ENCODE data around the gene ZBTB42. TPM values are rescaled to one million over a fixed set of nuclear protein-coding genes. Genes with fewer than 3 reads are reported as not detected.

The ZBTB42 gene
- total RNA-seq, 1 donor: 2.9 TPM

- H3K4me3 ChIP-seq (ENCODE audit: low read length): no peak overlapping the region
- H3K9me3 ChIP-seq (ENCODE audit: low read depth, low read length): no peaks in the 10 kb centered on the region
- no peaks in the 10 kb centered on the region for H3K4me1 ChIP-seq (ENCODE audit: insufficient read depth, low read length)
- no peaks in the 10 kb centered on the region for H3K27me3 ChIP-seq (ENCODE audit: insufficient read depth, low read length)
These were observed 25.8 kb upstream of the ZBTB42 start for GRCh38 chr14:104775073-104775489.

- Histone ChIP-seq H3K9me3 (ENCODE audit: low read depth, low read length) (no peaks in the 10 kb centered on the region), H3K4me1 (ENCODE audit: insufficient read depth, low read length) (no peaks in the 10 kb centered on the region), H3K4me3 (ENCODE audit: low read length) (no peak overlapping the region), H3K27me3 (ENCODE audit: insufficient read depth, low read length) (no peaks in the 10 kb centered on the region)
These were observed 24.4 kb upstream of the ZBTB42 start for GRCh38 chr14:104776481-104776880.

DNA sequence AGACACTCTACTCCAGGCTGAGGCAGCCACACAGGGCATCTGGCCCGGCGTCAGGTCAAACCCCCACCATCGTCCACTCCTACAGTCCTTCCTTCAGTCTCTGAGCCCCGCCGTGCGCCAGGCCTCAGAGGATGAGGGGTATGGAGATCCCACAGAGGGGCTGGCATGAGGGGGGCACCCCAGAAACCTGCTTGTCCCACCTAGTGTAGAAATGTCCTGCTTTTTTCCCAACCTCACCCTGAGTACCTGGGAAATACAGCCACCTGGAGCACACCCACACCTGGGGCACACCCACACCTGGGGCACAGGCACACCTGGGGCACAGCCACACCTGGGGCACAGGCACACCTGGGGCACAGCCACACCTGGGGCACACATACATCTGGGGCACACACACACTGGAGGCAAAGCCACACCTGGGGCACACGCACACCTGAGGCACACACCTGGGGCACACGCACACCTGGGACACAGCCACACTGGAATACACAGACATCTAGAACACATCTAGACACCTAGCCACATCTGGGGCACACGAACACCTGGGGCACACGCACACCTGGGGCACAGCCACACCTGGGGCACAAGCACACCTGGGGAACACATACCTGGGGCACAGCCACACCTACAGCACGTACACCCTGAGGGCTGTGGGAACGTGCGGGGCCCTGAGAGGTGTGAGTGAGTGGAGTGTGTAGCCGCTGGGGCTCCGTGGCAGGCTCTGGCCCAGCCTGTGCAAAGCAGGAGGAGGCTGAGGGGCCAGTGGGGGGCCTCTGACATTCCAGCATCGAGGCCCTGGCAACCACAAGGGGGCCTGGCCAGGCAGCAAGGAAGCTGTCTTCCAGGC, 23.7 kb upstream of the ZBTB42 start:
- H3K4me3 ChIP-seq (ENCODE audit: low read length): no peak overlapping the region
- H3K9me3 ChIP-seq (ENCODE audit: low read depth, low read length): no peaks in the 10 kb centered on the region
- H3K4me1 ChIP-seq (ENCODE audit: insufficient read depth, low read length): no peaks in the 10 kb centered on the region
- no peaks in the 10 kb centered on the region for H3K27me3 ChIP-seq (ENCODE audit: insufficient read depth, low read length)

DNA sequence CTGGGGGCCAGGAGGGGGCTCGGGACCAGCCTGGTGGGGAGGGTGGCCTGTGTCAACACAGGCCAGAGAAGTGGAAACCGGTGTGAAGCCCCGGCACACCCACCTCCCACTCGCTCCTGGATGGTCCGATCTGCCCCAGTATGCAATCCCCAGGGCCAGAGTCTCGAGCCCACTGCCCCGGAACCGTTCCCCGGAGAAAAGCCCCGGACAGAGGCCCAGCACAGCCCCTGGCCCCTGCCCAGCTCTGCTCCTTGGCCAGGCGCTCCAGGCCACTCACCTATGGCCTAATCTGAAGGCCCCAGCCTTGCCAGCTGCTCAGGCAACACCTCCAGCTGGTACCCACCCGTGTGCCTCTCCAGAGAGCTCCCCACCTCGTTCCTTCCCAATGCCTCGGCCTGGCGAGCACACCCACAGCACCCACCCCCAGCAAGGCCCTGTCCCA, 23.1 kb upstream of the ZBTB42 start:
- H3K4me1 ChIP-seq (ENCODE audit: insufficient read depth, low read length): no peaks in the 10 kb centered on the region
- H3K27me3 ChIP-seq (ENCODE audit: insufficient read depth, low read length): no peaks in the 10 kb centered on the region
- no peak overlapping the region for H3K4me3 ChIP-seq (ENCODE audit: low read length)
- H3K9me3 ChIP-seq (ENCODE audit: low read depth, low read length): no peaks in the 10 kb centered on the region

- H3K4me1 ChIP-seq (ENCODE audit: insufficient read depth, low read length): no peaks in the 10 kb centered on the region
These were observed 22.1 kb upstream of the ZBTB42 start for GRCh38 chr14:104778694-104779331.

DNA sequence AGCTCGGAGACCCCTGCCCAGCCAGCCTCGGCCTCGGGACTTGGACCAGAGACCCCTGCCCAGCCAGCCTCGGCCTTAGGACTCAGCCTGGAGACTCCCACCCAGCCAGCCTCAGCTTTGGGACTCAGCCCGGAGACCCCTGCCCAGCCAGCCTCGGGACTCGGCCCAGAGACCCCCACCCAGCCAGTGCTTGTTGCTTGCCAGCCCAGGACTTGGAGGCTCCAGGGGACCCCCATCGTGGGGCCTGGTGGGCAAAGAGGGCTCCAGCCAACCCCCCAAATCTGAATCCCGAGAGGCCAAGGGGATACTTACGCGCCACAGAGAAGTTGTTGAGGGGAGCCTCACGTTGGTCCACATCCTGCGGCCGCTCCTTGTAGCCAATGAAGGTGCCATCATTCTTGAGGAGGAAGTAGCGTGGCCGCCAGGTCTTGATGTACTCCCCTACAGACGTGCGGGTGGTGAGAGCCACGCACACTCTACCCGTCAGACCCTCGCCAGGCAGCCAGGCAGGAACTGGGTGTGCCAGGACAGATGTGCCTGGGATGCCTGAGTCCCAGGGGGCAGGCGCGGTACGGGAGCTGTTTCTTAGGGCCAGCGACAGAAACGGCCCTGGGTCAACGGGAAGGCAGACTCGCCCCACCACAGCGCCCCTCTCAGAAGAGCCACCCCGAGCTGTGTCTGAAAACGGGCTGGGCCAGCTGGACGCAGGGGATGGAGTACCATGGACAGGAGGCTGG, 21.0 kb upstream of the ZBTB42 start:
- Histone ChIP-seq H3K27me3 (ENCODE audit: insufficient read depth, low read length) (no peaks in the 10 kb centered on the region), H3K9me3 (ENCODE audit: low read depth, low read length) (no peaks in the 10 kb centered on the region), H3K4me1 (ENCODE audit: insufficient read depth, low read length) (no peaks in the 10 kb centered on the region), H3K4me3 (ENCODE audit: low read length) (no peak overlapping the region)

More at GRCh38 chr14:104778694-104779331, 22.1 kb upstream of the ZBTB42 start:
- H3K9me3 ChIP-seq (ENCODE audit: low read depth, low read length): no peaks in the 10 kb centered on the region
- H3K27me3 ChIP-seq (ENCODE audit: insufficient read depth, low read length): no peaks in the 10 kb centered on the region
- no peak overlapping the region for H3K4me3 ChIP-seq (ENCODE audit: low read length)

GRCh38 chr14:104780513-104781030, 20.3 kb upstream of the ZBTB42 start:
- Histone ChIP-seq H3K9me3 (ENCODE audit: low read depth, low read length) (no peaks in the 10 kb centered on the region), H3K4me3 (ENCODE audit: low read length) (no peak overlapping the region), H3K4me1 (ENCODE audit: insufficient read depth, low read length) (no peaks in the 10 kb centered on the region), H3K27me3 (ENCODE audit: insufficient read depth, low read length) (no peaks in the 10 kb centered on the region)

GRCh38 chr14:104781271-104782077, 19.4 kb upstream of the ZBTB42 start:
- Histone ChIP-seq H3K9me3 (ENCODE audit: low read depth, low read length) (no peaks in the 10 kb centered on the region), H3K4me3 (ENCODE audit: low read length) (no peak overlapping the region), H3K27me3 (ENCODE audit: insufficient read depth, low read length) (no peaks in the 10 kb centered on the region), H3K4me1 (ENCODE audit: insufficient read depth, low read length) (peaks cover 6% of the 10 kb centered on the region)

GRCh38 chr14:104782086-104782807, 18.7 kb upstream of the ZBTB42 start:
- Histone ChIP-seq H3K27me3 (ENCODE audit: insufficient read depth, low read length) (no peaks in the 10 kb centered on the region), H3K9me3 (ENCODE audit: low read depth, low read length) (no peaks in the 10 kb centered on the region), H3K4me3 (ENCODE audit: low read length) (no peak overlapping the region), H3K4me1 (ENCODE audit: insufficient read depth, low read length) (peaks cover 14% of the 10 kb centered on the region)

GRCh38 chr14:104782808-104783139, 18.1 kb upstream of the ZBTB42 start:
- Histone ChIP-seq H3K4me3 (ENCODE audit: low read length) (no peak overlapping the region), H3K27me3 (ENCODE audit: insufficient read depth, low read length) (no peaks in the 10 kb centered on the region), H3K9me3 (ENCODE audit: low read depth, low read length) (no peaks in the 10 kb centered on the region), H3K4me1 (ENCODE audit: insufficient read depth, low read length) (peaks cover 19% of the 10 kb centered on the region)

GRCh38 chr14:104783484-104784217, 17.2 kb upstream of the ZBTB42 start:
- H3K27me3 ChIP-seq (ENCODE audit: insufficient read depth, low read length): no peaks in the 10 kb centered on the region
- no peaks in the 10 kb centered on the region for H3K9me3 ChIP-seq (ENCODE audit: low read depth, low read length)
- H3K4me1 ChIP-seq (ENCODE audit: insufficient read depth, low read length): peaks cover 28% of the 10 kb centered on the region
- no peak overlapping the region for H3K4me3 ChIP-seq (ENCODE audit: low read length)

DNA sequence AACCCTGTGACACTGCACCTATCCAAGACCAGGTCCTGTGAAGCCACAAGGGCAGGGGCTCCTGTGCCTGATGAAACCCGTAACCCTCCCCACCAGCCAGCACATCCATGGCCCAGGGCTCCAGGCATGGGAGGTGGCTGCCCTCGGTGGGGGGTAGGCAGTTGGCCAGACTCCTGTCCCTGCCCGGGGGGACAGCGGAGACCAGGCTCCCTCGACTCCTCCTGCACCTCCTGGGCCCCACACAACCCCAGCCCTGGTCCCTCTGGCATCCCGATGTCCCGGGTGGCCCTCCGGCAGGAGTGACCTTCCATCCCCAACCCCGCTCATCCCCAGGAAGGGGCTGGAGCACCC, 16.7 kb upstream of the ZBTB42 start:
- no peaks in the 10 kb centered on the region for H3K27me3 ChIP-seq (ENCODE audit: insufficient read depth, low read length)
- no peaks in the 10 kb centered on the region for H3K9me3 ChIP-seq (ENCODE audit: low read depth, low read length)
- H3K4me3 ChIP-seq (ENCODE audit: low read length): no peak overlapping the region
- H3K4me1 ChIP-seq (ENCODE audit: insufficient read depth, low read length): peaks cover 34% of the 10 kb centered on the region

DNA sequence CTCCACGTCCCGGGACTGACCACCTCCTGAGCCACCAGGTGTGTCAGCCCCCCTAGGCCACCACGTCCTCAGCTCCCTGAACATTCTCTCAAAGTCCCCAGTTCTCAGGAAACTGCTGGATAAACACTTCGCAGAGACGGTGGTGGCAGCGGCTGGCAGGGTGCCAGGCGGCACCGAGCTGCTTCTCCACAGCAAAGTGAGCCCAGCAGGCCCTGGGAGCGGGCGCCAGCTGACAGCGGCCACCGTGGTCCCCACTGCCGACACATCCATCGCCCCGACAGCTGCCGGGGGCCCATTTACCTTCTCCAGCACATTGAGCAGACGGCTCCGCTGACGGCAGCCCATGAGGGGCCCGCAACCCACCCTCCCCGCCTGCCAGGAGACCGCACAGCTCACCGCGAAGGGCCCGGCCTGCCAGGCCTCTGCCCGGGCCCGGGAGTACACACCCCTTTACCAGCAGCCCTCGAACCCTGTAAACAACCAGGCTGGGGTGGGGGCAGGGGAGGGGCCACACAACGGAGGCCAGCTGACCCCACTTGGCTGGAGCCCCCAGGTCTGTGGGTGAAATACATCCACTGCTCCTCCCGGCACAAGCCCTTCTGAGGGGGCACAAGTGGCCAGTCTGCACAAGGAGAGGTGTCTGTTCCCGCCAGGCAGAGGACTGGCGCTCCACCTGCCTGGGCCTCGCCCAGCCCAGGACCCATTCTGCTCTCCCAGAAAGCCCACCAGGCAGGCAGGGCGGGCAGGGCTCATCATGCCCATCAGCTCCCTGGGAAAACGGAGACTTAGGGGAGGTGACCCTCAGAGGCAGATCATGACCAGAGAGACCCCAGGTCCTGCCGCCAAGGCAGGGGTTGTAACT, 15.8 kb upstream of the ZBTB42 start:
- H3K4me1 ChIP-seq (ENCODE audit: insufficient read depth, low read length): peaks cover 34% of the 10 kb centered on the region
- H3K27me3 ChIP-seq (ENCODE audit: insufficient read depth, low read length): no peaks in the 10 kb centered on the region
- H3K4me3 ChIP-seq (ENCODE audit: low read length): no peak overlapping the region
- H3K9me3 ChIP-seq (ENCODE audit: low read depth, low read length): no peaks in the 10 kb centered on the region

Data from mononuclear cell (primary cell).